Mononuclear cell (primary cell): ENCODE results near the gene MPPED2. TPM values are rescaled to one million over a fixed set of nuclear protein-coding genes. Genes with fewer than 3 reads are reported as not detected.

Source experiments
- H3K27me3 ChIP-seq: 2 replicates; pipeline ENCODE4 v1.6.0; 2011; ENCODE audit warnings: low read length, control low read depth; ENCODE audit not compliant: insufficient read depth
- H3K4me1 ChIP-seq: 2 replicates; pipeline ENCODE4 v1.5.1; 2011; ENCODE audit warnings: mild to moderate bottlenecking, low read length, control low read depth; ENCODE audit not compliant: insufficient read depth
- H3K4me3 ChIP-seq: 2 replicates; pipeline ENCODE4 v1.5.1; 2011; ENCODE audit warnings: mild to moderate bottlenecking, low read length, moderate library complexity
- H3K9me3 ChIP-seq: 2 replicates; pipeline ENCODE4 v1.5.1; 2011; ENCODE audit warnings: low read depth, mild to moderate bottlenecking, control low read depth, low read length
- total RNA-seq: library from RNA; depleted of rRNA; stranded (reverse); fragments of >200 nt; gene quantifications from one replicate; pipeline ENCODE4 v1.2.3, GENCODE V29; 2012

MPPED2 gene
- total RNA-seq, 1 donor = 0.21 TPM

GRCh38 chr11:30388957-30389356, 197.2 kb downstream of the MPPED2 start:
- H3K4me3 ChIP-seq = no peak overlapping the region
- no peaks in the 10 kb centered on the region for H3K4me1 ChIP-seq
- H3K27me3 ChIP-seq = no peaks in the 10 kb centered on the region
- H3K9me3 ChIP-seq = no peaks in the 10 kb centered on the region

GRCh38 chr11:30387891-30388861, 198.0 kb downstream of the MPPED2 start:
- no peaks in the 10 kb centered on the region for H3K9me3 ChIP-seq
- no peaks in the 10 kb centered on the region for H3K27me3 ChIP-seq

GRCh38 chr11:30381879-30382278, 204.3 kb downstream of the MPPED2 start:
- Histone ChIP-seq H3K9me3 (no peaks in the 10 kb centered on the region), H3K27me3 (no peaks in the 10 kb centered on the region), H3K4me3 (no peak overlapping the region)

More at GRCh38 chr11:30387891-30388861, 198.0 kb downstream of the MPPED2 start:
- H3K4me3 ChIP-seq = no peak overlapping the region
- no peaks in the 10 kb centered on the region for H3K4me1 ChIP-seq

GRCh38 chr11:30380846-30381245, 205.3 kb downstream of the MPPED2 start:
- Histone ChIP-seq H3K27me3 (no peaks in the 10 kb centered on the region), H3K4me3 (no peak overlapping the region)

More at GRCh38 chr11:30381879-30382278, 204.3 kb downstream of the MPPED2 start:
- H3K4me1 ChIP-seq = no peaks in the 10 kb centered on the region

GRCh38 chr11:30377347-30377746, 208.8 kb downstream of the MPPED2 start:
- H3K4me3 ChIP-seq = no peak overlapping the region
- no peaks in the 10 kb centered on the region for H3K9me3 ChIP-seq
- no peaks in the 10 kb centered on the region for H3K4me1 ChIP-seq
- H3K27me3 ChIP-seq = no peaks in the 10 kb centered on the region

More at GRCh38 chr11:30380846-30381245, 205.3 kb downstream of the MPPED2 start:
- Histone ChIP-seq H3K4me1 (no peaks in the 10 kb centered on the region), H3K9me3 (no peaks in the 10 kb centered on the region)

- Histone ChIP-seq H3K27me3 (peaks cover 2% of the 10 kb centered on the region), H3K4me1 (no peaks in the 10 kb centered on the region), H3K4me3 (no peak overlapping the region), H3K9me3 (no peaks in the 10 kb centered on the region)
Measured at GRCh38 chr11:30370164-30370563, 216.0 kb downstream of the MPPED2 start.

GRCh38 chr11:30368394-30368793, 217.8 kb downstream of the MPPED2 start:
- Histone ChIP-seq H3K27me3 (peaks cover 2% of the 10 kb centered on the region), H3K9me3 (no peaks in the 10 kb centered on the region), H3K4me3 (no peak overlapping the region), H3K4me1 (no peaks in the 10 kb centered on the region)

GRCh38 chr11:30365793-30366517, 220.2 kb downstream of the MPPED2 start:
- Histone ChIP-seq H3K4me1 (no peaks in the 10 kb centered on the region), H3K27me3 (peaks cover 2% of the 10 kb centered on the region), H3K4me3 (no peak overlapping the region), H3K9me3 (no peaks in the 10 kb centered on the region)

GRCh38 chr11:30364837-30365482, 221.2 kb downstream of the MPPED2 start:
- peaks cover 2% of the 10 kb centered on the region for H3K27me3 ChIP-seq
- no peaks in the 10 kb centered on the region for H3K4me1 ChIP-seq
- H3K4me3 ChIP-seq = no peak overlapping the region
- no peaks in the 10 kb centered on the region for H3K9me3 ChIP-seq

- no peaks in the 10 kb centered on the region for H3K9me3 ChIP-seq
- H3K4me3 ChIP-seq = no peak overlapping the region
- no peaks in the 10 kb centered on the region for H3K4me1 ChIP-seq
Measured at GRCh38 chr11:30364139-30364836, 221.9 kb downstream of the MPPED2 start.

GRCh38 chr11:30360741-30361140, 225.4 kb downstream of the MPPED2 start:
- H3K4me3 ChIP-seq = no peak overlapping the region
- H3K4me1 ChIP-seq = no peaks in the 10 kb centered on the region
- H3K9me3 ChIP-seq = no peaks in the 10 kb centered on the region
- H3K27me3 ChIP-seq = no peaks in the 10 kb centered on the region

More at GRCh38 chr11:30364139-30364836, 221.9 kb downstream of the MPPED2 start:
- H3K27me3 ChIP-seq = no peaks in the 10 kb centered on the region
